IPS DF 19.7 (cell line): Measurements from ENCODE around the gene SLCO3A1.
"Not testable (repeated sequence)": the region's sequence is repeated elsewhere in the genome, so short reads cannot be mapped to it uniquely, and the experiment has no call there.

Source experiments
- DNase-seq: peaks from one replicate; pipeline ENCODE4 v3.0.0-alpha.2; 2013; ENCODE audit warnings: low read depth, low spot score

The SLCO3A1 gene

GRCh38 chr15:92070251-92070650, 216.7 kb downstream of the SLCO3A1 start:
- not testable (repeated sequence) for DNase-seq

GRCh38 chr15:92071045-92071634, 217.6 kb downstream of the SLCO3A1 start:
- DNase-seq = no peak

- DNase-seq = no peak
Observed at GRCh38 chr15:92073044-92073785, 219.7 kb downstream of the SLCO3A1 start.

- DNase-seq = no peak
Observed at GRCh38 chr15:92074101-92074500, 220.6 kb downstream of the SLCO3A1 start.

GRCh38 chr15:92074646-92075045, 221.1 kb downstream of the SLCO3A1 start:
- DNase-seq = no peak

- DNase-seq = no peak
Observed at GRCh38 chr15:92075764-92076163, 222.3 kb downstream of the SLCO3A1 start.

- DNase-seq = no peak
Observed at GRCh38 chr15:92076541-92076940, 223.0 kb downstream of the SLCO3A1 start.

- peak; percentile 57 for DNase-seq
Observed at GRCh38 chr15:92077353-92078085, 224.0 kb downstream of the SLCO3A1 start.

GRCh38 chr15:92078270-92078669, 224.8 kb downstream of the SLCO3A1 start:
- no peak for DNase-seq

- DNase-seq = no peak
Observed at GRCh38 chr15:92079047-92079446, 225.5 kb downstream of the SLCO3A1 start.

GRCh38 chr15:92079647-92080255, 226.2 kb downstream of the SLCO3A1 start:
- no peak for DNase-seq

- DNase-seq = no peak
Observed at GRCh38 chr15:92082006-92082843, 228.7 kb downstream of the SLCO3A1 start.

GRCh38 chr15:92083190-92083589, 229.7 kb downstream of the SLCO3A1 start:
- DNase-seq = no peak

- no peak for DNase-seq
Observed at GRCh38 chr15:92087211-92087610, 233.7 kb downstream of the SLCO3A1 start.

GRCh38 chr15:92091155-92091734, 237.7 kb downstream of the SLCO3A1 start:
- no peak for DNase-seq

- DNase-seq = no peak
Observed at GRCh38 chr15:92092289-92093105, 239.0 kb downstream of the SLCO3A1 start.

- no peak for DNase-seq
Observed at GRCh38 chr15:92095693-92096092, 242.2 kb downstream of the SLCO3A1 start.

GRCh38 chr15:92097474-92098178, 244.1 kb downstream of the SLCO3A1 start:
- no peak for DNase-seq

GRCh38 chr15:92098869-92099268, 245.4 kb downstream of the SLCO3A1 start:
- no peak for DNase-seq
